Right lobe of liver (tissue), 6 donors: ENCODE results near the gene PHLDB2. TPM values are rescaled to one million over a fixed set of nuclear protein-coding genes. Genes with fewer than 3 reads are reported as not detected.

Source experiments
- ATAC-seq, 4 donors: fragments of 200-7000 bp; cut with Tn5 transposase; one replicate each; pipeline ENCODE4 v1.9.1; 2020; ENCODE audit warnings: mild to moderate bottlenecking in 4 of 4, moderate library complexity in 4 of 4
- DNase-seq, 3 donors: peaks; one replicate each; pipeline ENCODE4 v3.0.0-alpha.2; 2020
- H3K27ac ChIP-seq, 3 donors: fragments of 200-600 bp; one replicate each; pipeline ENCODE4 v1.8.0; 2022
- H3K27me3 ChIP-seq, 2 donors: fragments of 200-600 bp; one replicate each; pipeline ENCODE4 v1.8.0; 2022
- H3K36me3 ChIP-seq, 4 donors: fragments of 200-600 bp; sonication (generic) in 1 of 4; one replicate each; pipeline versions ENCODE4 v1.5.1 to v1.8.0; 2017 to 2022; ENCODE audit warnings: control low read depth in 1 of 4
- H3K4me1 ChIP-seq, 4 donors: fragments of 200-600 bp; sonication (generic) in 1 of 4; one replicate each; pipeline versions ENCODE4 v1.5.1 to v1.8.0; 2017 to 2022; ENCODE audit warnings: control low read depth in 1 of 4
- H3K4me3 ChIP-seq, 3 donors: fragments of 200-600 bp; one replicate each; pipeline ENCODE4 v1.8.0; 2022
- H3K9me3 ChIP-seq, 4 donors: fragments of 200-600 bp; sonication (generic) in 1 of 4; one replicate each; pipeline versions ENCODE4 v1.5.1 to v1.8.0; 2017 to 2022; ENCODE audit warnings: control low read depth in 1 of 4
- CTCF ChIP-seq, 4 donors: fragments of 200-600 bp in 3 of 4; fragments of 450-650 bp in 1 of 4; IDR thresholded peaks; one replicate each; pipeline versions ENCODE4 v1.5.1 to v1.8.0; 2016 to 2022; ENCODE audit warnings: antibody characterized with exemption in 4 of 4, mild to moderate bottlenecking in 2 of 4
- POLR2A ChIP-seq: fragments of 450-650 bp; IDR thresholded peaks from one replicate; pipeline ENCODE4 v1.6.1; 2017; ENCODE audit warnings: antibody characterized with exemption, mild to moderate bottlenecking
- WGBS: methylation state at CpG from one replicate; pipeline ENCODE4 v1.1.6; 2018; ENCODE audit warnings: low coverage, low lambda C conversion rate; ENCODE audit not compliant: insufficient coverage; ENCODE audit errors: missing lambda C conversion rate; 5-methylcytosine and 5-hydroxymethylcytosine counted together
- intact Hi-C, 2 donors: fragments of 100-400 bp; cut with DNase I; formaldehyde crosslinking; loops; one replicate each; pipeline versions ENCODE4 v1.11.2 to v1.14.1; 2022
- total RNA-seq, 6 experiments: library from RNA; depleted of rRNA in 2 of 6; stranded (reverse); fragments of >200 nt in 2 of 6; fragmentation: NEBNext Ultra II Directional in 3 of 6; extraction: Animal tissue kit (Norgen Biotek cat#: 25700) in 3 of 6; gene quantifications; one replicate each; pipeline versions ENCODE4 v1.1.0 to v1.2.4, GENCODE V29; 2016 to 2023
- donor health status: DM: no; HTN: yes; CAD: no.
- donor health status: DM: no; HTN: no; CAD: no.
- donor health status: DM: no; HTN: no; CAD: no.
- donor health status: DM: no; HTN: yes; CAD: no.
- donor health status: DM: no; HTN: yes; CAD: no.

PHLDB2 gene
- total RNA-seq, 6 experiments from 2014 or later, result 21.9 to 40.6 (median 31.2) TPM

GRCh38 chr3:111975131-111975530, 116.1 kb downstream of the PHLDB2 start:
- no peak overlapping the region for H3K4me3 ChIP-seq
- H3K27me3 ChIP-seq, result no peaks in the 10 kb centered on the region
- peaks cover 0 to 7% (median 0%) of the 10 kb centered on the region in 4 donors for H3K4me1 ChIP-seq
- TF ChIP-seq CTCF (IDR thresholded peaks at IDR 0.05), result no peak
- TF ChIP-seq POLR2A, result no peak
- H3K9me3 ChIP-seq, result no peaks in the 10 kb centered on the region
- no peak for DNase-seq
- no peak overlapping the region for H3K27ac ChIP-seq
- 64% methylated on average over 2 of the region's 2 CpGs for WGBS
- no peaks in the 10 kb centered on the region for H3K36me3 ChIP-seq
- ATAC-seq, result no peak
- intact Hi-C loops, result no loop called here

- Histone ChIP-seq H3K27ac (no peak overlapping the region), H3K4me1 (peaks cover 0 to 14% (median 0%) of the 10 kb centered on the region in 4 donors), H3K9me3 (no peaks in the 10 kb centered on the region), H3K36me3 (no peaks in the 10 kb centered on the region), H3K4me3 (no peak overlapping the region), H3K27me3 (no peaks in the 10 kb centered on the region)
- DNase-seq, result no peak
- WGBS, result 55% methylated on average over 2 of the region's 2 CpGs
- intact Hi-C loops, result no loop called here
- no peak for TF ChIP-seq CTCF (IDR thresholded peaks at IDR 0.05)
- no peak for TF ChIP-seq POLR2A
- no peak for ATAC-seq
These were observed 117.2 kb downstream of the PHLDB2 start for GRCh38 chr3:111976254-111976653.

- peak; percentile 93 to 97 (median 95) for ATAC-seq
- DNase-seq, result peak; percentile 98
- intact Hi-C loops, result no loop called here
- peaks cover 0 to 36% (median 4%) of the 10 kb centered on the region in 4 donors for H3K4me1 ChIP-seq
- 8% methylated on average over 30 of the region's 61 CpGs for WGBS
- peak within 1 kb of the TSS; percentile 71 to 82 (median 78) for H3K4me3 ChIP-seq
- no peaks in the 10 kb centered on the region for H3K9me3 ChIP-seq
- no peaks in the 10 kb centered on the region for H3K36me3 ChIP-seq
- no peaks in the 10 kb centered on the region for H3K27me3 ChIP-seq
- peak within 1 kb of the TSS; percentile 77 to 90 (median 84) for H3K27ac ChIP-seq
- TF ChIP-seq POLR2A (peak; percentile 91), CTCF (IDR thresholded peaks at IDR 0.05) (no peak)
These were observed 119.7 kb downstream of the PHLDB2 start, which contains the start of gene ABHD10 for GRCh38 chr3:111978583-111979433. ABHD10 (plus strand) TSS chr3:111979026; CDS start chr3:111979062, 36 bp downstream.

GRCh38 chr3:111979434-111980038, 120.5 kb downstream of the PHLDB2 start:
- TF ChIP-seq CTCF (IDR thresholded peaks at IDR 0.05) (no peak), POLR2A (no peak)
- peak in 3 of 4 donors; percentile 9 to 28 (median 15) for ATAC-seq
- H3K36me3 ChIP-seq, result no peaks in the 10 kb centered on the region

More at GRCh38 chr3:111979434-111980038, 120.5 kb downstream of the PHLDB2 start:
- H3K4me1 ChIP-seq, result peaks cover 0 to 36% (median 4%) of the 10 kb centered on the region in 4 donors
- no peaks in the 10 kb centered on the region for H3K9me3 ChIP-seq
- H3K27ac ChIP-seq, result peak overlapping the region; percentile 77 to 90 (median 84)
- H3K27me3 ChIP-seq, result no peaks in the 10 kb centered on the region
- WGBS, result 14% methylated on average over 5 of the region's 5 CpGs
- intact Hi-C loops, result no loop called here
- DNase-seq, result no peak
- H3K4me3 ChIP-seq, result peak overlapping the region; percentile 71 to 82 (median 78)
